ENCODE data around the gene SETBP1. TPM values are rescaled to one million over a fixed set of nuclear protein-coding genes. Genes with fewer than 3 reads are reported as not detected.
A peak's percentile ranks its signal among the peaks of the same experiment; 100 is the strongest.

The SETBP1 gene
- total RNA-seq, 1 experiment from 2014 or later = 9.6 TPM

DNA sequence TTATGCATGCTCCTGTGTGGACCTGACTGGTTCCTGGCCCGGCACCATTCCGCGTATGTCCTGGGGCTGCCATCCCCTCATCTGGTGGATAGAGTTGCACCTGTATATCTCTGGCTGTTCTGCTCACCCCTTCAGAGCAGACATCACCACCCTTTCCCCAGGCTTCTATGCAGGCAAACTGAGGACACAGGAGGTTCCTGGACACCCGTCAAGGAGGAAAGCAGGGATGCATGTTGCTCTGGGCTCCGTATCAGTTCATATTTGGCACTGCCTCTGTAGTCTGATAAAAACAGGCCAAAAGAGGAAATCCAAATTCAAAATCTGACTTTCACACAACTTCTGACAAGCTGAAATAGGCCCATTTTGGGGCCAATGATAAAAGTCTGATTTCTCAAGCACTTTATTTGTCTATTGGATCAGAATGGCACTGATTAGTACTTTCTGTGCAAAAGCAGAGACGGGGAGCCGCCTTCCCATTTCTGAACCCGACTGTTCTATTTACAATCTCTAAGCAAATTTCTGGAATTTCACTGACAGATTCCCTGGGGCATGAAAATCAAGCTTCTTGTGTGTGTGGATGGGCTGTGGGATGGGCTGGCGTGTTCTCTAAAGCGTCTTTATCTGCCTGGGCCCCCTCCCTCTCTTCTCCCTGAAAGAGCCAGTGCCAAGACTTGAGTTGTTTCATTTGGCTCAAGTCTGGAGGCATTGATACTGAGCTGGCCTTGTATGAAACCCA, 96.9 kb downstream of the SETBP1 start (continued):
- no peak for TF ChIP-seq ZBTB21 (CRISPR knock-in tag; IDR thresholded peaks at IDR 0.05; ENCODE audit: borderline replicate concordance)
- no peak for TF ChIP-seq JAZF1 (CRISPR knock-in tag; IDR thresholded peaks at IDR 0.05)
- TF ChIP-seq ZNF263 (CRISPR knock-in tag; IDR thresholded peaks at IDR 0.05; ENCODE audit: low read depth) = no peak
- no peak for TF ChIP-seq FOXK1 (CRISPR knock-in tag; IDR thresholded peaks at IDR 0.05)
- TF ChIP-seq ZNF416 (CRISPR knock-in tag; IDR thresholded peaks at IDR 0.05) = no peak
- TF ChIP-seq, protein P1, sequence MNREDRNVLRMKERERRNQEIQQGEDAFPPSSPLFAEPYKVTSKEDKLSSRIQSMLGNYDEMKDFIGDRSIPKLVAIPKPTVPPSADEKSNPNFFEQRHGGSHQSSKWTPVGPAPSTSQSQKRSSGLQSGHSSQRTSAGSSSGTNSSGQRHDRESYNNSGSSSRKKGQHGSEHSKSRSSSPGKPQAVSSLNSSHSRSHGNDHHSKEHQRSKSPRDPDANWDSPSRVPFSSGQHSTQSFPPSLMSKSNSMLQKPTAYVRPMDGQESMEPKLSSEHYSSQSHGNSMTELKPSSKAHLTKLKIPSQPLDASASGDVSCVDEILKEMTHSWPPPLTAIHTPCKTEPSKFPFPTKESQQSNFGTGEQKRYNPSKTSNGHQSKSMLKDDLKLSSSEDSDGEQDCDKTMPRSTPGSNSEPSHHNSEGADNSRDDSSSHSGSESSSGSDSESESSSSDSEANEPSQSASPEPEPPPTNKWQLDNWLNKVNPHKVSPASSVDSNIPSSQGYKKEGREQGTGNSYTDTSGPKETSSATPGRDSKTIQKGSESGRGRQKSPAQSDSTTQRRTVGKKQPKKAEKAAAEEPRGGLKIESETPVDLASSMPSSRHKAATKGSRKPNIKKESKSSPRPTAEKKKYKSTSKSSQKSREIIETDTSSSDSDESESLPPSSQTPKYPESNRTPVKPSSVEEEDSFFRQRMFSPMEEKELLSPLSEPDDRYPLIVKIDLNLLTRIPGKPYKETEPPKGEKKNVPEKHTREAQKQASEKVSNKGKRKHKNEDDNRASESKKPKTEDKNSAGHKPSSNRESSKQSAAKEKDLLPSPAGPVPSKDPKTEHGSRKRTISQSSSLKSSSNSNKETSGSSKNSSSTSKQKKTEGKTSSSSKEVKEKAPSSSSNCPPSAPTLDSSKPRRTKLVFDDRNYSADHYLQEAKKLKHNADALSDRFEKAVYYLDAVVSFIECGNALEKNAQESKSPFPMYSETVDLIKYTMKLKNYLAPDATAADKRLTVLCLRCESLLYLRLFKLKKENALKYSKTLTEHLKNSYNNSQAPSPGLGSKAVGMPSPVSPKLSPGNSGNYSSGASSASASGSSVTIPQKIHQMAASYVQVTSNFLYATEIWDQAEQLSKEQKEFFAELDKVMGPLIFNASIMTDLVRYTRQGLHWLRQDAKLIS (CRISPR knock-in tag; IDR thresholded peaks at IDR 0.05; ENCODE audit: borderline replicate concordance) = no peak
- no peak for TF ChIP-seq GABPB1 (CRISPR knock-in tag; IDR thresholded peaks at IDR 0.05)

DNA sequence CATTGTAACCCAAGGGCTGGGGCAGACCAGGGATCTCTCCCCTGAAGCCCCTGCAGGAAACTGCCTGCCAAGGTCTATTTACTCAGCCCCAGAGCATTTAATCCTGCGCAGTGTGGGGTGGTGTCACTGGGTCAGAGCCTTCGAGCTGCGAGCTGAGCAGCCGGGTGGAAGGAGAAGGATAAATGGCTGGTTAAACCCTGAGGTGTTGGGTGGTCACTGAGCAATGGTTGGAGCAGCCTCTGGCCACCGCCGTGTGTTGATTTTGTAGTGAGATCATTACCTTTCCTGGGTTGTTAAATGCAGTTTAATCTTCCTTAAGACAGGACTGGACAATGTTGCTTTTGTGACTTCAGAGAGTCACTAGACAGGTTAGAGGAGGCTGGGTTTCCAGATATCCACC, 98.1 kb downstream of the SETBP1 start:
- Mint-ChIP-seq H3K36me3 (no peaks in the 10 kb centered on the region), H3K27ac (no peak overlapping the region), H3K4me1 (peaks cover 29% of the 10 kb centered on the region), H3K27me3 (ENCODE audit: low read depth) (no peaks in the 10 kb centered on the region), H3K4me3 (no peak overlapping the region), H3K9me3 (no peaks in the 10 kb centered on the region)
- ATAC-seq (peak; percentile 46; the same call in 1 of the 2 replicates), DNase-seq (ENCODE audit: low spot score) (no peak)
- POLR2A ChIA-PET = no interaction called here
- CTCF ChIA-PET = no interaction called here
- TF ChIP-seq, protein P2, sequence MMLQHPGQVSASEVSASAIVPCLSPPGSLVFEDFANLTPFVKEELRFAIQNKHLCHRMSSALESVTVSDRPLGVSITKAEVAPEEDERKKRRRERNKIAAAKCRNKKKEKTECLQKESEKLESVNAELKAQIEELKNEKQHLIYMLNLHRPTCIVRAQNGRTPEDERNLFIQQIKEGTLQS (CRISPR knock-in tag; conservative IDR thresholded peaks at IDR 0.05) = no peak
- TF ChIP-seq, protein P3, sequence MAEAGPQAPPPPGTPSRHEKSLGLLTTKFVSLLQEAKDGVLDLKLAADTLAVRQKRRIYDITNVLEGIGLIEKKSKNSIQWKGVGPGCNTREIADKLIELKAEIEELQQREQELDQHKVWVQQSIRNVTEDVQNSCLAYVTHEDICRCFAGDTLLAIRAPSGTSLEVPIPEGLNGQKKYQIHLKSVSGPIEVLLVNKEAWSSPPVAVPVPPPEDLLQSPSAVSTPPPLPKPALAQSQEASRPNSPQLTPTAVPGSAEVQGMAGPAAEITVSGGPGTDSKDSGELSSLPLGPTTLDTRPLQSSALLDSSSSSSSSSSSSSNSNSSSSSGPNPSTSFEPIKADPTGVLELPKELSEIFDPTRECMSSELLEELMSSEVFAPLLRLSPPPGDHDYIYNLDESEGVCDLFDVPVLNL (CRISPR knock-in tag; IDR thresholded peaks at IDR 0.05; ENCODE audit: borderline replicate concordance, low read depth) = no peak
- TF ChIP-seq, protein P4, sequence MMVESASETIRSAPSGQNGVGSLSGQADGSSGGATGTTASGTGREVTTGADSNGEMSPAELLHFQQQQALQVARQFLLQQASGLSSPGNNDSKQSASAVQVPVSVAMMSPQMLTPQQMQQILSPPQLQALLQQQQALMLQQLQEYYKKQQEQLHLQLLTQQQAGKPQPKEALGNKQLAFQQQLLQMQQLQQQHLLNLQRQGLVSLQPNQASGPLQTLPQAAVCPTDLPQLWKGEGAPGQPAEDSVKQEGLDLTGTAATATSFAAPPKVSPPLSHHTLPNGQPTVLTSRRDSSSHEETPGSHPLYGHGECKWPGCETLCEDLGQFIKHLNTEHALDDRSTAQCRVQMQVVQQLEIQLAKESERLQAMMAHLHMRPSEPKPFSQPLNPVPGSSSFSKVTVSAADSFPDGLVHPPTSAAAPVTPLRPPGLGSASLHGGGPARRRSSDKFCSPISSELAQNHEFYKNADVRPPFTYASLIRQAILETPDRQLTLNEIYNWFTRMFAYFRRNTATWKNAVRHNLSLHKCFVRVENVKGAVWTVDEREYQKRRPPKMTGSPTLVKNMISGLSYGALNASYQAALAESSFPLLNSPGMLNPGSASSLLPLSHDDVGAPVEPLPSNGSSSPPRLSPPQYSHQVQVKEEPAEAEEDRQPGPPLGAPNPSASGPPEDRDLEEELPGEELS (CRISPR knock-in tag; IDR thresholded peaks at IDR 0.05) = no peak
- no peak for TF ChIP-seq NFATC4 (CRISPR knock-in tag; IDR thresholded peaks at IDR 0.05)
- TF ChIP-seq, protein P5, sequence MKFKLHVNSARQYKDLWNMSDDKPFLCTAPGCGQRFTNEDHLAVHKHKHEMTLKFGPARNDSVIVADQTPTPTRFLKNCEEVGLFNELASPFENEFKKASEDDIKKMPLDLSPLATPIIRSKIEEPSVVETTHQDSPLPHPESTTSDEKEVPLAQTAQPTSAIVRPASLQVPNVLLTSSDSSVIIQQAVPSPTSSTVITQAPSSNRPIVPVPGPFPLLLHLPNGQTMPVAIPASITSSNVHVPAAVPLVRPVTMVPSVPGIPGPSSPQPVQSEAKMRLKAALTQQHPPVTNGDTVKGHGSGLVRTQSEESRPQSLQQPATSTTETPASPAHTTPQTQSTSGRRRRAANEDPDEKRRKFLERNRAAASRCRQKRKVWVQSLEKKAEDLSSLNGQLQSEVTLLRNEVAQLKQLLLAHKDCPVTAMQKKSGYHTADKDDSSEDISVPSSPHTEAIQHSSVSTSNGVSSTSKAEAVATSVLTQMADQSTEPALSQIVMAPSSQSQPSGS (CRISPR knock-in tag; IDR thresholded peaks at IDR 0.05; ENCODE audit: borderline replicate concordance, low read depth) = no peak
- TF ChIP-seq ELF4 (CRISPR knock-in tag; IDR thresholded peaks at IDR 0.05; ENCODE audit: low read depth) = no peak
- TF ChIP-seq NR2C2 (CRISPR knock-in tag; IDR thresholded peaks at IDR 0.05) = no peak
- TF ChIP-seq, protein P6, sequence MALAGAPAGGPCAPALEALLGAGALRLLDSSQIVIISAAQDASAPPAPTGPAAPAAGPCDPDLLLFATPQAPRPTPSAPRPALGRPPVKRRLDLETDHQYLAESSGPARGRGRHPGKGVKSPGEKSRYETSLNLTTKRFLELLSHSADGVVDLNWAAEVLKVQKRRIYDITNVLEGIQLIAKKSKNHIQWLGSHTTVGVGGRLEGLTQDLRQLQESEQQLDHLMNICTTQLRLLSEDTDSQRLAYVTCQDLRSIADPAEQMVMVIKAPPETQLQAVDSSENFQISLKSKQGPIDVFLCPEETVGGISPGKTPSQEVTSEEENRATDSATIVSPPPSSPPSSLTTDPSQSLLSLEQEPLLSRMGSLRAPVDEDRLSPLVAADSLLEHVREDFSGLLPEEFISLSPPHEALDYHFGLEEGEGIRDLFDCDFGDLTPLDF (CRISPR knock-in tag; IDR thresholded peaks at IDR 0.05) = no peak
- TF ChIP-seq MYBL2 (CRISPR knock-in tag; IDR thresholded peaks at IDR 0.05) = no peak
- no peak for TF ChIP-seq IRF2 (CRISPR knock-in tag; IDR thresholded peaks at IDR 0.05; ENCODE audit: borderline replicate concordance, low read depth)
- TF ChIP-seq TCF7 (CRISPR knock-in tag; IDR thresholded peaks at IDR 0.05; ENCODE audit: low read depth) = no peak
- TF ChIP-seq, protein P7, sequence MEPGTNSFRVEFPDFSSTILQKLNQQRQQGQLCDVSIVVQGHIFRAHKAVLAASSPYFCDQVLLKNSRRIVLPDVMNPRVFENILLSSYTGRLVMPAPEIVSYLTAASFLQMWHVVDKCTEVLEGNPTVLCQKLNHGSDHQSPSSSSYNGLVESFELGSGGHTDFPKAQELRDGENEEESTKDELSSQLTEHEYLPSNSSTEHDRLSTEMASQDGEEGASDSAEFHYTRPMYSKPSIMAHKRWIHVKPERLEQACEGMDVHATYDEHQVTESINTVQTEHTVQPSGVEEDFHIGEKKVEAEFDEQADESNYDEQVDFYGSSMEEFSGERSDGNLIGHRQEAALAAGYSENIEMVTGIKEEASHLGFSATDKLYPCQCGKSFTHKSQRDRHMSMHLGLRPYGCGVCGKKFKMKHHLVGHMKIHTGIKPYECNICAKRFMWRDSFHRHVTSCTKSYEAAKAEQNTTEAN (CRISPR knock-in tag; IDR thresholded peaks at IDR 0.05) = no peak
- TF ChIP-seq, protein P8, sequence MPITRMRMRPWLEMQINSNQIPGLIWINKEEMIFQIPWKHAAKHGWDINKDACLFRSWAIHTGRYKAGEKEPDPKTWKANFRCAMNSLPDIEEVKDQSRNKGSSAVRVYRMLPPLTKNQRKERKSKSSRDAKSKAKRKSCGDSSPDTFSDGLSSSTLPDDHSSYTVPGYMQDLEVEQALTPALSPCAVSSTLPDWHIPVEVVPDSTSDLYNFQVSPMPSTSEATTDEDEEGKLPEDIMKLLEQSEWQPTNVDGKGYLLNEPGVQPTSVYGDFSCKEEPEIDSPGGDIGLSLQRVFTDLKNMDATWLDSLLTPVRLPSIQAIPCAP (CRISPR knock-in tag; IDR thresholded peaks at IDR 0.05) = no peak
- no peak for TF ChIP-seq PRRX2 (CRISPR knock-in tag; IDR thresholded peaks at IDR 0.05)
- TF ChIP-seq EMX1 (CRISPR knock-in tag; IDR thresholded peaks at IDR 0.05) = no peak
- TF ChIP-seq, protein P9, sequence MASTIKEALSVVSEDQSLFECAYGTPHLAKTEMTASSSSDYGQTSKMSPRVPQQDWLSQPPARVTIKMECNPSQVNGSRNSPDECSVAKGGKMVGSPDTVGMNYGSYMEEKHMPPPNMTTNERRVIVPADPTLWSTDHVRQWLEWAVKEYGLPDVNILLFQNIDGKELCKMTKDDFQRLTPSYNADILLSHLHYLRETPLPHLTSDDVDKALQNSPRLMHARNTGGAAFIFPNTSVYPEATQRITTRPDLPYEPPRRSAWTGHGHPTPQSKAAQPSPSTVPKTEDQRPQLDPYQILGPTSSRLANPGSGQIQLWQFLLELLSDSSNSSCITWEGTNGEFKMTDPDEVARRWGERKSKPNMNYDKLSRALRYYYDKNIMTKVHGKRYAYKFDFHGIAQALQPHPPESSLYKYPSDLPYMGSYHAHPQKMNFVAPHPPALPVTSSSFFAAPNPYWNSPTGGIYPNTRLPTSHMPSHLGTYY (CRISPR knock-in tag; IDR thresholded peaks at IDR 0.05) = no peak
